HEK293 (cell line): ENCODE results near the gene MMP24.
A peak's percentile ranks its signal among the peaks of the same experiment; 100 is the strongest.

Source experiments
- CTCF ChIA-PET: fragments of 350-600 bp; formaldehyde crosslinking; extraction: SDS; loops from one replicate; lab custom pipeline; 2021; ENCODE audit warnings: antibody characterized with exemption; lab: Yijun Ruan, JAX
- POLR2A ChIA-PET: fragments of 300-600 bp; formaldehyde crosslinking; extraction: SDS; loops from one replicate; lab custom pipeline; 2020; ENCODE audit warnings: antibody characterized with exemption, inconsistent platforms; lab: Yijun Ruan, JAX
- H3K27ac ChIP-seq: fragments of 200-500 bp; sonication (Bioruptor generic); 2 replicates; pipeline ENCODE4 v1.5.1; 2014; ENCODE audit warnings: low read depth, low read length, control low read depth, inconsistent platforms; ENCODE audit errors: extremely low read depth
- H3K36me3 ChIP-seq, 2 experiments: fragments of 200-500 bp in 1 of 2; sonication (Bioruptor generic) in 1 of 2; 1 replicate in 1 of 2; 2 replicates in 1 of 2; pipeline ENCODE4 v1.5.1; 2014 to 2017; ENCODE audit warnings: inconsistent platforms in 2 of 2, low read length in 2 of 2; ENCODE audit not compliant: control insufficient read depth in 2 of 2, insufficient read depth in 1 of 2
- H3K4me1 ChIP-seq: fragments of 200-500 bp; sonication (Bioruptor generic); 2 replicates; pipeline ENCODE4 v1.5.1; 2014; ENCODE audit warnings: mild to moderate bottlenecking, low read length, inconsistent platforms; ENCODE audit not compliant: control insufficient read depth, insufficient read depth
- H3K4me3 ChIP-seq: 2 replicates; pipeline ENCODE4 v1.5.1; 2011; ENCODE audit warnings: low read depth, mild to moderate bottlenecking, control low read depth, low read length, moderate library complexity
- H3K9me3 ChIP-seq: fragments of 200-500 bp; sonication (Bioruptor generic); 2 replicates; pipeline ENCODE4 v1.5.1; 2014; ENCODE audit warnings: low read depth, low read length, inconsistent platforms; ENCODE audit not compliant: control insufficient read depth, insufficient read depth
- BCL11B ChIP-seq: fragments of 450-650 bp; formaldehyde crosslinking; IDR thresholded peaks from 2 replicates; pipeline ENCODE4 v1.5.1; 2016; ENCODE audit warnings: low read depth, missing biosample characterization, missing genetic modification characterization
- GFI1B ChIP-seq: fragments of 450-650 bp; formaldehyde crosslinking; IDR thresholded peaks from 2 replicates; pipeline ENCODE4 v1.5.1; 2016; ENCODE audit warnings: missing biosample characterization, missing genetic modification characterization
- GLI4 ChIP-seq: fragments of 450-650 bp; formaldehyde crosslinking; IDR thresholded peaks from 2 replicates; pipeline ENCODE4 v1.5.1; 2016; ENCODE audit warnings: missing biosample characterization, missing genetic modification characterization
- MEIS1 ChIP-seq: sonication (generic); formaldehyde crosslinking; IDR thresholded peaks from 2 replicates; pipeline ENCODE4 v1.8.1; 2022; ENCODE audit warnings: missing genetic modification reagents, mild to moderate bottlenecking, borderline replicate concordance
- MZF1 ChIP-seq: fragments of 450-650 bp; formaldehyde crosslinking; IDR thresholded peaks from 2 replicates; pipeline ENCODE4 v1.5.1; 2017; ENCODE audit warnings: missing biosample characterization, missing genetic modification characterization, borderline replicate concordance
- OSR2 ChIP-seq: fragments of 450-650 bp; formaldehyde crosslinking; IDR thresholded peaks from 2 replicates; pipeline ENCODE4 v1.5.1; 2016; ENCODE audit warnings: missing biosample characterization, missing genetic modification characterization
- TCF7L2 ChIP-seq: IDR thresholded peaks from 2 replicates; pipeline ENCODE4 v1.6.1; 2011; ENCODE audit warnings: low read depth, mild to moderate bottlenecking, inconsistent platforms, low read length, moderate library complexity, borderline replicate concordance
- WT1 ChIP-seq: fragments of 450-650 bp; formaldehyde crosslinking; IDR thresholded peaks from 2 replicates; pipeline ENCODE4 v1.5.1; 2016; ENCODE audit warnings: missing biosample characterization, missing genetic modification characterization
- ZBTB17 ChIP-seq: fragments of 450-650 bp; formaldehyde crosslinking; IDR thresholded peaks from 2 replicates; pipeline ENCODE4 v1.5.1; 2016; ENCODE audit warnings: missing biosample characterization, missing genetic modification characterization
- ZFP3 ChIP-seq: fragments of 450-650 bp; formaldehyde crosslinking; IDR thresholded peaks from 2 replicates; pipeline ENCODE4 v1.5.1; 2016; ENCODE audit warnings: low read depth, missing biosample characterization, missing genetic modification characterization
- ZFP69B ChIP-seq: fragments of 450-650 bp; formaldehyde crosslinking; IDR thresholded peaks from 2 replicates; pipeline ENCODE4 v1.5.1; 2016; ENCODE audit warnings: missing biosample characterization, missing genetic modification characterization
- ZNF146 ChIP-seq: fragments of 450-650 bp; formaldehyde crosslinking; IDR thresholded peaks from 2 replicates; pipeline ENCODE4 v1.5.1; 2016; ENCODE audit warnings: missing biosample characterization, missing genetic modification characterization
- ZNF16 ChIP-seq: fragments of 450-650 bp; formaldehyde crosslinking; IDR thresholded peaks from 2 replicates; pipeline ENCODE4 v1.5.1; 2016; ENCODE audit warnings: low read depth, missing biosample characterization, missing genetic modification characterization
- ZNF19 ChIP-seq: fragments of 450-650 bp; formaldehyde crosslinking; IDR thresholded peaks from 2 replicates; pipeline ENCODE4; 2016; ENCODE audit warnings: missing biosample characterization, missing genetic modification characterization, low read depth
- ZNF214 ChIP-seq: fragments of 450-650 bp; formaldehyde crosslinking; IDR thresholded peaks from 2 replicates; pipeline ENCODE4 v1.5.1; 2017; ENCODE audit warnings: missing biosample characterization, mild to moderate bottlenecking, missing genetic modification characterization, borderline replicate concordance
- ZNF292 ChIP-seq: fragments of 450-650 bp; formaldehyde crosslinking; IDR thresholded peaks from 2 replicates; pipeline ENCODE4 v1.5.1; 2016; ENCODE audit warnings: low read depth, missing biosample characterization, missing genetic modification characterization, borderline replicate concordance
- ZNF747 ChIP-seq: fragments of 450-650 bp; formaldehyde crosslinking; IDR thresholded peaks from 2 replicates; pipeline ENCODE4 v1.5.1; 2016; ENCODE audit warnings: missing biosample characterization, missing genetic modification characterization
- ZNF776 ChIP-seq: fragments of 450-650 bp; formaldehyde crosslinking; IDR thresholded peaks from 2 replicates; pipeline ENCODE4 v1.5.0; 2017; ENCODE audit warnings: missing biosample characterization, missing genetic modification characterization, borderline replicate concordance
- TF ChIP-seq, protein P1 (sequence below): fragments of 450-650 bp; formaldehyde crosslinking; IDR thresholded peaks from 2 replicates; pipeline ENCODE4 v1.5.1; 2017; ENCODE audit warnings: missing biosample characterization, missing genetic modification characterization
- TF ChIP-seq, protein P2 (sequence below): fragments of 450-650 bp; formaldehyde crosslinking; IDR thresholded peaks from 2 replicates; pipeline ENCODE4 v1.5.1; 2016; ENCODE audit warnings: missing biosample characterization, missing genetic modification characterization
- TF ChIP-seq, protein P3 (sequence below): fragments of 450-650 bp; formaldehyde crosslinking; IDR thresholded peaks from 2 replicates; pipeline ENCODE4 v1.5.1; 2016; ENCODE audit warnings: missing biosample characterization, missing genetic modification characterization
- TF ChIP-seq, protein P4 (sequence below): fragments of 450-650 bp; formaldehyde crosslinking; IDR thresholded peaks from 2 replicates; pipeline ENCODE4 v1.5.1; 2017; ENCODE audit warnings: missing biosample characterization, missing genetic modification characterization
- TF ChIP-seq, protein P5 (sequence below): fragments of 450-650 bp; formaldehyde crosslinking; IDR thresholded peaks from 2 replicates; pipeline ENCODE4 v1.5.1; 2016; ENCODE audit warnings: missing biosample characterization, missing genetic modification characterization

Gene MMP24

DNA sequence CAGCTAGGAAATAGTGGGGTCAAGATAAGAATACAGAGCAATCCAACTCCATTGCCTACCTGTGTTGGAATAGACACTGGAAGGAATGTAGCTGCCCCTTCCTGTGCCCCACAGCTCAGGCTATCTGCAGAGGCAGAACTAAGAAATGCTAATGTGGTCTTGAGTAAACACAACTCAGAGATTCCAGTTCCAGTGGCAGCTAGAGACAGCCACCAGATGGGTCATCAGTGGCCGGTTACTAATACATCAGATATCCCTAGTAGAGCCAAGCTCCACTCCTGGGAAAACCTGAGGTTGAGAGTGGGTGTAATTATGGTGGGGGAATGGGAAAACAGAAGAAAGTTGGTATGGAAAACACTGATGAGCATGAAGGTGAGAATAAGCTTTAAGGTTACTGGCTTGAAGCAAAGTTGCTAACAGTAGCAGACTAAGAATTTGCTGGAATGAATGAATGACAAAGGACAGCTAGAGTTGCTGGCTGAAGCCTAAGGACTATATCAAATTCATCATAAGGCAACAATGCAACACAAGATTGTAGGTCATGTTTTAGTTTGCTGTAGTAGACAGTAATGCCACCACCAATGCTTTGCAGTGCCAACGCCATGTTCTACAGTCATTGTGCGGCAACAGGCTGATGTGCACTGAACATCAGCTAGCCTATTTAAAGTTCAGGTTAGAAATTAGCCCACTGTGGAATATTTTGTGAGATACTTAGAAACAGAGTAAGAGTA, 94.1 kb downstream of the MMP24 start (continued):
- TF ChIP-seq ZFP69B (tag by site-specific recombination) (no peak), MEIS1 (CRISPR knock-in tag) (no peak), BCL11B (tag by site-specific recombination) (no peak), ZNF292 (no peak), WT1 (tag by site-specific recombination) (no peak), ZNF747 (tag by site-specific recombination) (no peak), OSR2 (tag by site-specific recombination) (peak; percentile 94), MZF1 (tag by site-specific recombination) (no peak), ZNF214 (tag by site-specific recombination) (no peak), ZNF776 (no peak)
- TF ChIP-seq, protein P1, sequence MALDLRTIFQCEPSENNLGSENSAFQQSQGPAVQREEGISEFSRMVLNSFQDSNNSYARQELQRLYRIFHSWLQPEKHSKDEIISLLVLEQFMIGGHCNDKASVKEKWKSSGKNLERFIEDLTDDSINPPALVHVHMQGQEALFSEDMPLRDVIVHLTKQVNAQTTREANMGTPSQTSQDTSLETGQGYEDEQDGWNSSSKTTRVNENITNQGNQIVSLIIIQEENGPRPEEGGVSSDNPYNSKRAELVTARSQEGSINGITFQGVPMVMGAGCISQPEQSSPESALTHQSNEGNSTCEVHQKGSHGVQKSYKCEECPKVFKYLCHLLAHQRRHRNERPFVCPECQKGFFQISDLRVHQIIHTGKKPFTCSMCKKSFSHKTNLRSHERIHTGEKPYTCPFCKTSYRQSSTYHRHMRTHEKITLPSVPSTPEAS, result no peak
- TF ChIP-seq, protein P2, sequence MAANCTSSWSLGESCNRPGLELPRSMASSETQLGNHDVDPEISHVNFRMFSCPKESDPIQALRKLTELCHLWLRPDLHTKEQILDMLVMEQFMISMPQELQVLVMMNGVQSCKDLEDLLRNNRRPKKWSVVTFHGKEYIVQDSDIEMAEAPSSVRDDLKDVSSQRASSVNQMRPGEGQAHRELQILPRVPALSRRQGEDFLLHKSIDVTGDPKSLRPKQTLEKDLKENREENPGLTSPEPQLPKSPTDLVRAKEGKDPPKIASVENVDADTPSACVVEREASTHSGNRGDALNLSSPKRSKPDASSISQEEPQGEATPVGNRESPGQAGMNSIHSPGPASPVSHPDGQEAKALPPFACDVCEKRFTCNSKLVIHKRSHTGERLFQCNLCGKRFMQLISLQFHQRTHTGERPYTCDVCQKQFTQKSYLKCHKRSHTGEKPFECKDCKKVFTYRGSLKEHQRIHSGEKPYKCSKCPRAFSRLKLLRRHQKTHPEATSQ (tag by site-specific recombination), result no peak
- TF ChIP-seq, protein P3, sequence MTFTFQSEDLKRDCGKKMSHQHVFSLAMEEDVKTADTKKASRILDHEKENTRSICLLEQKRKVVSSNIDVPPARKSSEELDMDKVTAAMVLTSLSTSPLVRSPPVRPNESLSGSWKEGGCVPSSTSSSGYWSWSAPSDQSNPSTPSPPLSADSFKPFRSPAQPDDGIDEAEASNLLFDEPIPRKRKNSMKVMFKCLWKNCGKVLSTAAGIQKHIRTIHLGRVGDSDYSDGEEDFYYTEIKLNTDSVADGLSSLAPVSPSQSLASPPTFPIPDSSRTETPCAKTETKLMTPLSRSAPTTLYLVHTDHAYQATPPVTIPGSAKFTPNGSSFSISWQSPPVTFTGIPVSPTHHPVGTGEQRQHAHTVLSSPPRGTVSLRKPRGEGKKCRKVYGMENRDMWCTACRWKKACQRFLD (tag by site-specific recombination), result no peak
- TF ChIP-seq, protein P4, sequence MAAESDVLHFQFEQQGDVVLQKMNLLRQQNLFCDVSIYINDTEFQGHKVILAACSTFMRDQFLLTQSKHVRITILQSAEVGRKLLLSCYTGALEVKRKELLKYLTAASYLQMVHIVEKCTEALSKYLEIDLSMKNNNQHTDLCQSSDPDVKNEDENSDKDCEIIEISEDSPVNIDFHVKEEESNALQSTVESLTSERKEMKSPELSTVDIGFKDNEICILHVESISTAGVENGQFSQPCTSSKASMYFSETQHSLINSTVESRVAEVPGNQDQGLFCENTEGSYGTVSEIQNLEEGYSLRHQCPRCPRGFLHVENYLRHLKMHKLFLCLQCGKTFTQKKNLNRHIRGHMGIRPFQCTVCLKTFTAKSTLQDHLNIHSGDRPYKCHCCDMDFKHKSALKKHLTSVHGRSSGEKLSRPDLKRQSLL (tag by site-specific recombination), result no peak
- TF ChIP-seq, protein P5, sequence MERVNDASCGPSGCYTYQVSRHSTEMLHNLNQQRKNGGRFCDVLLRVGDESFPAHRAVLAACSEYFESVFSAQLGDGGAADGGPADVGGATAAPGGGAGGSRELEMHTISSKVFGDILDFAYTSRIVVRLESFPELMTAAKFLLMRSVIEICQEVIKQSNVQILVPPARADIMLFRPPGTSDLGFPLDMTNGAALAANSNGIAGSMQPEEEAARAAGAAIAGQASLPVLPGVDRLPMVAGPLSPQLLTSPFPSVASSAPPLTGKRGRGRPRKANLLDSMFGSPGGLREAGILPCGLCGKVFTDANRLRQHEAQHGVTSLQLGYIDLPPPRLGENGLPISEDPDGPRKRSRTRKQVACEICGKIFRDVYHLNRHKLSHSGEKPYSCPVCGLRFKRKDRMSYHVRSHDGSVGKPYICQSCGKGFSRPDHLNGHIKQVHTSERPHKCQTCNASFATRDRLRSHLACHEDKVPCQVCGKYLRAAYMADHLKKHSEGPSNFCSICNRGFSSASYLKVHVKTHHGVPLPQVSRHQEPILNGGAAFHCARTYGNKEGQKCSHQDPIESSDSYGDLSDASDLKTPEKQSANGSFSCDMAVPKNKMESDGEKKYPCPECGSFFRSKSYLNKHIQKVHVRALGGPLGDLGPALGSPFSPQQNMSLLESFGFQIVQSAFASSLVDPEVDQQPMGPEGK (tag by site-specific recombination), result no peak

DNA sequence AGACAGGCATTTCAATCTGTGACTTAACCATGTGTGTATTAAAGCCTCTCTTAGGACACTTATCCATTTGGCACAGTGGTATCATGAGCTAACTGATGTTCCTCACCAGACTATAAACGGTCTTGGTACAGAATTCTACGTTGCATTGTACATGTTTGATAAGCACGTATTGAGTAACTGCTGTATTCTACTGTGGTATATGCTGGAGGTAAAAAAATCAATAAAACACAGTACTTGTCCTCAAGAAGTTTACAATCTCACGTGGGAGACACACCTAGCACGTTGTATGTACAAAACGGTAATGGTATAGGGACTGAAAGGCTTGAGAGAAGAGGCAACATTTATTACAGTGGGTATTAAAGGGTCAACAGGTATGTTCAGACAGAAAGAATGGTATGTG, 98.9 kb downstream of the MMP24 start:
- CTCF ChIA-PET, result interaction anchor here (0.5 to 0.6 kb wide), 2 partner anchors 17 to 20 kb away, joined by 3 to 4 read pairs; no protein-coding TSS in a partner anchor
- no peaks in the 10 kb centered on the region for H3K9me3 ChIP-seq
- POLR2A ChIA-PET, result no interaction called here

More for the DNA sequence above, 98.9 kb downstream of the MMP24 start:
- Histone ChIP-seq H3K4me1 (peaks cover 6% of the 10 kb centered on the region), H3K4me3 (no peak overlapping the region), H3K27ac (no peak overlapping the region), H3K36me3 (no peaks in the 10 kb centered on the region)
- TF ChIP-seq ZBTB17 (tag by site-specific recombination) (no peak), GLI4 (no peak), ZNF146 (no peak), GFI1B (tag by site-specific recombination) (no peak), ZNF16 (no peak), ZNF19 (tag by site-specific recombination) (no peak), ZFP3 (tag by site-specific recombination) (no peak), TCF7L2 (no peak)
